Upper lobe of left lung (tissue), 6 donors: ENCODE results near the gene GIMAP2. TPM values are rescaled to one million over a fixed set of nuclear protein-coding genes. Genes with fewer than 3 reads are reported as not detected.
A peak's percentile ranks its signal among the peaks of the same experiment; 100 is the strongest.

ENCODE experiments used
- ATAC-seq, 2 donors: fragments of 200-7000 bp; cut with Tn5 transposase; one replicate each; pipeline ENCODE4 v1.9.1; 2022; ENCODE audit warnings: mild to moderate bottlenecking in 2 of 2, moderate library complexity in 2 of 2; ENCODE audit not compliant: low FRiP score in 2 of 2
- DNase-seq, 2 donors: peaks; one replicate each; pipeline ENCODE4 v3.0.0-alpha.2; 2019 to 2020
- H3K27ac ChIP-seq, 4 donors: fragments of 200-600 bp; sonication (generic); one replicate each; pipeline ENCODE4 v1.5.1; 2016 to 2019
- H3K27me3 ChIP-seq, 4 donors: fragments of 200-600 bp; sonication (generic); one replicate each; pipeline ENCODE4 v1.5.1; 2017 to 2019
- H3K36me3 ChIP-seq, 4 donors: fragments of 200-600 bp; sonication (generic); one replicate each; pipeline ENCODE4 v1.5.1; 2016 to 2019
- H3K4me1 ChIP-seq, 4 donors: fragments of 200-600 bp; sonication (generic); one replicate each; pipeline ENCODE4 v1.5.1; 2018 to 2019
- H3K4me3 ChIP-seq, 4 donors: fragments of 200-600 bp; sonication (generic); one replicate each; pipeline ENCODE4 v1.5.1; 2017 to 2019; ENCODE audit warnings: mild to moderate bottlenecking in 2 of 4, moderate library complexity in 1 of 4
- H3K9me3 ChIP-seq, 4 donors: fragments of 200-600 bp; sonication (generic); one replicate each; pipeline ENCODE4 v1.5.1; 2018 to 2019
- EP300 ChIP-seq, 4 donors: sonication (generic); formaldehyde crosslinking; IDR thresholded peaks; one replicate each; pipeline ENCODE4 v1.5.1; 2017; ENCODE audit warnings: antibody characterized with exemption in 4 of 4, control low read depth in 2 of 4
- POLR2A ChIP-seq, 4 donors: fragments of 450-650 bp; IDR thresholded peaks; one replicate each; pipeline ENCODE4 v1.5.1; 2016 to 2017; ENCODE audit warnings: antibody characterized with exemption in 4 of 4, mild to moderate bottlenecking in 2 of 4
- POLR2AphosphoS5 ChIP-seq, 2 donors: sonication (generic); formaldehyde crosslinking; IDR thresholded peaks; one replicate each; pipeline ENCODE4 v1.5.1; 2017; ENCODE audit warnings: antibody characterized with exemption in 2 of 2
- WGBS, 2 donors: methylation state at CpG; one replicate each; pipeline ENCODE4 v1.1.5; 2017 to 2018; 5-methylcytosine and 5-hydroxymethylcytosine counted together
- total RNA-seq, 6 donors: library from RNA; depleted of rRNA in 4 of 6; stranded (reverse); fragments of >200 nt in 4 of 6; gene quantifications; one replicate each; pipeline versions ENCODE4 v1.1.0 to v1.2.1, GENCODE V29; 2016 to 2021
- TF ChIP-seq, protein P1 (sequence below), 6 experiments: fragments of 450-650 bp in 4 of 6; fragments of 200-600 bp in 2 of 6; sonication (generic) in 2 of 6; IDR thresholded peaks; one replicate each; pipeline ENCODE4 v1.5.1; 2016 to 2019; ENCODE audit warnings: antibody characterized with exemption in 6 of 6
- donor health status: DM: no; HTN: no; CAD: no; lungs with moderate emphysema.
- donor health status: DM: no; HTN: yes; CAD: no; lungs with severe emphysema.

The GIMAP2 gene
- total RNA-seq, 6 donors from 2014 or later: 15.5 to 34.0 (median 23.0) TPM

DNA sequence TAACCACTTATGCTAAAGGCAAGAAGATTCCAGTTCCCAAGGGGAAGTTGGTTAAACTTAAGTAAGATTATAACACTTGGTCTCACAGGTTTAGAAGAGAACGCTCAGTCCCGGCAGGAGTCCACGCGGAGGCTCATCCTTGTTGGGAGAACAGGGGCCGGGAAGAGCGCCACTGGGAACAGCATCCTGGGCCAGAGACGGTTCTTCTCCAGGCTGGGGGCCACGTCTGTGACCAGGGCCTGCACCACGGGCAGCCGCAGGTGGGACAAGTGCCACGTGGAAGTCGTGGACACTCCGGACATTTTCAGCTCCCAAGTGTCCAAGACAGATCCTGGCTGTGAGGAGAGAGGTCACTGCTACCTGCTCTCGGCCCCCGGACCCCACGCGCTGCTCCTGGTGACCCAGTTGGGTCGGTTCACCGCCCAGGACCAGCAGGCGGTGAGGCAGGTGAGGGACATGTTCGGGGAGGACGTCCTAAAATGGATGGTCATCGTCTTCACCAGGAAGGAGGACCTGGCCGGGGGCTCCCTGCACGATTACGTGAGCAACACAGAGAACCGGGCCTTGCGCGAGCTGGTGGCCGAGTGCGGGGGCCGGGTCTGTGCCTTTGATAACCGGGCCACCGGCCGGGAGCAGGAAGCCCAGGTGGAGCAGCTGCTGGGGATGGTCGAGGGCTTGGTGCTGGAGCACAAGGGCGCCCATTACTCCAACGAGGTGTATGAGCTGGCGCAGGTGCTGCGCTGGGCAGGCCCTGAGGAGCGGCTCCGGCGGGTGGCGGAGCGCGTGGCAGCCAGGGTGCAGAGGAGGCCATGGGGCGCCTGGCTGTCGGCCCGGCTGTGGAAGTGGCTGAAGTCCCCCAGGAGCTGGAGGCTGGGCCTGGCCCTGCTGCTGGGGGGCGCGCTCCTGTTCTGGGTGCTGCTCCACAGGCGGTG, 34.7 kb downstream of the GIMAP2 start:
- Histone ChIP-seq H3K4me3 (no peak overlapping the region), H3K27me3 (no peaks in the 10 kb centered on the region), H3K27ac (peak overlapping the region in 1 of 4 donors; percentile 84), H3K4me1 (peaks cover 17 to 36% (median 26%) of the 10 kb centered on the region in 4 donors), H3K9me3 (no peaks in the 10 kb centered on the region), H3K36me3 (peaks cover 0 to 37% (median 13%) of the 10 kb centered on the region in 4 donors)
- TF ChIP-seq POLR2AphosphoS5 (IDR thresholded peaks at IDR 0.05) (no peak), POLR2A (IDR thresholded peaks at IDR 0.05) (no peak)
- TF ChIP-seq, protein P1, sequence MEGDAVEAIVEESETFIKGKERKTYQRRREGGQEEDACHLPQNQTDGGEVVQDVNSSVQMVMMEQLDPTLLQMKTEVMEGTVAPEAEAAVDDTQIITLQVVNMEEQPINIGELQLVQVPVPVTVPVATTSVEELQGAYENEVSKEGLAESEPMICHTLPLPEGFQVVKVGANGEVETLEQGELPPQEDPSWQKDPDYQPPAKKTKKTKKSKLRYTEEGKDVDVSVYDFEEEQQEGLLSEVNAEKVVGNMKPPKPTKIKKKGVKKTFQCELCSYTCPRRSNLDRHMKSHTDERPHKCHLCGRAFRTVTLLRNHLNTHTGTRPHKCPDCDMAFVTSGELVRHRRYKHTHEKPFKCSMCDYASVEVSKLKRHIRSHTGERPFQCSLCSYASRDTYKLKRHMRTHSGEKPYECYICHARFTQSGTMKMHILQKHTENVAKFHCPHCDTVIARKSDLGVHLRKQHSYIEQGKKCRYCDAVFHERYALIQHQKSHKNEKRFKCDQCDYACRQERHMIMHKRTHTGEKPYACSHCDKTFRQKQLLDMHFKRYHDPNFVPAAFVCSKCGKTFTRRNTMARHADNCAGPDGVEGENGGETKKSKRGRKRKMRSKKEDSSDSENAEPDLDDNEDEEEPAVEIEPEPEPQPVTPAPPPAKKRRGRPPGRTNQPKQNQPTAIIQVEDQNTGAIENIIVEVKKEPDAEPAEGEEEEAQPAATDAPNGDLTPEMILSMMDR (IDR thresholded peaks at IDR 0.05): no peak
- peak in 1 of 2 donors; percentile 7 for ATAC-seq
- WGBS, 2 donors: 93 to 97% methylated on average over 21 to 52 of the region's 52 CpGs
- DNase-seq: peak in 1 of 2 donors; percentile 78

DNA sequence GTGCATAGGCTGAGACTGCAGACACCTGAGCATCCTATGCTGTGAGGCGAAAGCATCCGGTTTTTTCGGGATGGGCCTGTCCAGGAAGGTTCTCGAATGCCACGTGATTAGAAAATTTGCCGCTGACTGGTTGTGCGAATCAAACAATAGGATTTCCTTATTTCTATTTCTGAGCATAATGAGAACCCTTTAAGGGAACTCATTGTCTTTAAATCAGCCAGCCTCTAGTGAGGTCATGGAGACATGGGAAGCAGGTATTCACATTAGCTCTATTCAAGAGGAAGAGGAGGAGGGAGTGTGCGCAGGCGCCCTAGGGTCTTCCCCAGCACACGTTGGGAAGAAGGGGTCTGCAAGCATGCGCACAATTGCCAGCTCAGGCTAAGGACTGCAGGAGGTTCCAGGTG, 36.5 kb downstream of the GIMAP2 start:
- TF ChIP-seq EP300 (IDR thresholded peaks at IDR 0.05) (no peak), POLR2A (IDR thresholded peaks at IDR 0.05) (no peak), POLR2AphosphoS5 (IDR thresholded peaks at IDR 0.05) (no peak)
- TF ChIP-seq, protein P1 (IDR thresholded peaks at IDR 0.05): no peak
- WGBS, 2 donors: 76 to 77% methylated on average over 11 of the region's 11 CpGs
- Histone ChIP-seq H3K27me3 (no peaks in the 10 kb centered on the region), H3K9me3 (no peaks in the 10 kb centered on the region), H3K27ac (peak overlapping the region in 3 of 4 donors; percentile 29 to 53 (median 36)), H3K36me3 (peaks cover 0 to 37% (median 13%) of the 10 kb centered on the region in 4 donors), H3K4me1 (peaks cover 17 to 28% (median 23%) of the 10 kb centered on the region in 4 donors), H3K4me3 (peak overlapping the region in 1 of 4 donors; percentile 5)
- DNase-seq: no peak
- no peak for ATAC-seq

DNA sequence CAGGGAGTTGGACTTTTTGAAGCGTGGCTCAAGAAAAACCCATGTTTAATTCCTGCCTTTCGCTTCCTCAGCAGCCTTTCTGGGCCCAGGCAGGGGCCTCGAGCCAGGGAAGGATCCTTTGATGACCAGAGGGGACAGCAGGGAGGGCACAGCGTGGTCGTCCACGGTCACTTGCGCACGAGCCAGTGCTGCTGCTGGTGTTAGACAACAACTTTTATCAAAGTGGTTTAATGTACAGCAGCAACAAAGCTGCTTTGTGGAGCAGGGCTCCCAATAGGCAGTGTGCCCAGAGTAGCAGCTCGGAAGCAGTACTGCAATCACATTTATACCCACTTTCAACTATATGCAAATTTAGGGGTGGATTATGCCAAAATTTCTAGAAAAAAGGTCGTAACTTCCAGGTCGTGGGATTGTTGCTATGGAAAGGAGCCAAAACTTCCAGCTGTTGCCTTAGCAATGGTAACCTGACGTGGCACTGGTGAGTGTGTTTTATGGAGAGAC, 37.0 kb downstream of the GIMAP2 start:
- Histone ChIP-seq H3K27ac (peak overlapping the region in 3 of 4 donors; percentile 29 to 53 (median 36)), H3K4me3 (peak overlapping the region in 1 of 4 donors; percentile 5), H3K36me3 (peaks cover 0 to 37% (median 13%) of the 10 kb centered on the region in 4 donors), H3K4me1 (peaks cover 17 to 28% (median 23%) of the 10 kb centered on the region in 4 donors), H3K9me3 (peaks cover 0 to 4% (median 0%) of the 10 kb centered on the region in 4 donors), H3K27me3 (no peaks in the 10 kb centered on the region)
- ATAC-seq: no peak
- TF ChIP-seq POLR2AphosphoS5 (IDR thresholded peaks at IDR 0.05): no peak
- no peak for TF ChIP-seq POLR2A (IDR thresholded peaks at IDR 0.05)
- TF ChIP-seq, protein P1 (IDR thresholded peaks at IDR 0.05): no peak
- TF ChIP-seq EP300 (IDR thresholded peaks at IDR 0.05): no peak
- 49 to 71% methylated on average over 5 to 12 of the region's 12 CpGs for whole genome bisulfite sequencing, 2 donors
- peak in 1 of 2 donors; percentile 47 for DNase-seq

DNA sequence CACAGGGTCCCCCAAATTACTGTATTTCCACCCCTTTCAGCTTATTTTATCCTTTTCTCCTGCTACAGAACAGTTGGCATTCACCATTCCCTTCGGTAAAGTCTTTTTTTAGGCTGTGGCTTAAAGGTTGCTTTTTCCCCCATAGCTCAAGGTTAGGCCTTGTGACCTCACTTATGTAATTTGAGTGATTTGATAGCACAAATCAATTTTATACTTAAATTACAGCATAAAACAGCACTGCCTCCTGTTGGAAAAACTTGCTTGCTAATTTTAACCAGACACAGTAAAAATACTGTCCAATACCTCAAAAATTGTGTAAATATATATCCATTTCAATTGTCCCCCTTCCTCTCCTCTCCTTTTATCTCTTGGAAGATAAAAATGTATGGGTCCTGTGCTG, 38.0 kb downstream of the GIMAP2 start:
- Histone ChIP-seq H3K36me3 (peaks cover 0 to 37% (median 13%) of the 10 kb centered on the region in 4 donors), H3K27me3 (no peaks in the 10 kb centered on the region), H3K4me1 (peaks cover 17 to 28% (median 23%) of the 10 kb centered on the region in 4 donors), H3K4me3 (no peak overlapping the region), H3K9me3 (peaks cover 0 to 12% (median 4%) of the 10 kb centered on the region in 4 donors), H3K27ac (no peak overlapping the region)
- ATAC-seq (no peak), DNase-seq (no peak)
- 45 to 77% methylated on average over 1 of the region's 1 CpG for whole genome bisulfite sequencing, 2 donors
- TF ChIP-seq EP300 (IDR thresholded peaks at IDR 0.05) (no peak), POLR2AphosphoS5 (IDR thresholded peaks at IDR 0.05) (no peak), POLR2A (IDR thresholded peaks at IDR 0.05) (no peak)
- TF ChIP-seq, protein P1 (IDR thresholded peaks at IDR 0.05): no peak
